Epithelial cell of esophagus (primary cell): ENCODE data around the gene TMEM50B.

Source experiments
- DNase-seq: peaks from one replicate; pipeline ENCODE4 v3.0.0; 2010; ENCODE audit warnings: low read depth
- H3K4me3 ChIP-seq: 2 replicates; pipeline ENCODE4 v1.5.1; 2011; ENCODE audit warnings: mild to moderate bottlenecking, low read length, control low read depth
- TF ChIP-seq, protein P1 (sequence below): IDR thresholded peaks from 2 replicates; pipeline ENCODE4 v1.5.1; 2011; ENCODE audit warnings: low read depth, mild to moderate bottlenecking, low read length, control low read depth, inconsistent platforms; ENCODE audit not compliant: insufficient read depth; ENCODE audit errors: missing control alignments

The TMEM50B gene

DNA sequence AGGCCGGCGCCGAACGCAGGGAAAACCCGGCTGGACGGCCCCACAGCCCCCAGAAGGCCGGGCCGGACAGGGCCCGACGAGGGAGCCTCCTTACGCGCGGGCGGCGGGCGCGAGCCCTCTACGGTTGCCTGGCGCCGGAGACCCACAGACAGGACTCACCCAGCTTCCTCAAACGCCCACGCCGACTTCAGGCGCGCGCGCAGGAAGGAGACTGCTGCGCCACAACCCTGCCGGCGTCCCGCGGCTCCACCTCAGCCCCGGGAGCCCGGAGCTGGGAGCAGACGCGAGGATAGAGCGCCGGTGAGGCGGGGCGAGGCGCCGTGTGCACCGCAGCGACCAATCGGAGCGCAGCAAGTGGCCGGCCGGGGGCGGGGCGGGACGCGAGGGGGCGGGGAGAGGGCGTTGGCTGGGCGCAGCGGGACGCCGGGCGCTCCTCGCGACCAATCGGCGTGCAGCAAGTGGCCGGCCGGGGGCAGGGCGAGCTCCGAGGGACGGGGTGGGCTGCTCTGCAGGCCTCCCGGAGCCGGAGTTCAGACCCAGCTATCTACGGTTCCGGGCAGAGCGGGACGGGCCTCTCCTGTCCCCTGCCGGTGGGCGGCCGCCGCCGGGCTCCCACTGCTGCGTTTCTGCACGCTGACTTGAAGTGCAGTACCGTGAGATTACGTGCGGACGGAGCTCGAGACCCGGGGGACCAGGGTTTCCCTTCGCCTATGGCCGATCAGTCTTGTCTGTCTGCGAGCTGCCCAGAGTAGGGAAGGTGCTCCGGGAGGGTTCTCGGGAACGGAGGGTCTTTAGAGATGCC is at the start of gene TMEM50B:
Gene TMEM50B (minus strand): TSS at position 296 of the 802 bp plus-strand sequence. CDS start 11,089 bp downstream, outside the sequence.
- H3K4me3 ChIP-seq: peak within 1 kb of the TSS; percentile 81
- TF ChIP-seq, protein P1, sequence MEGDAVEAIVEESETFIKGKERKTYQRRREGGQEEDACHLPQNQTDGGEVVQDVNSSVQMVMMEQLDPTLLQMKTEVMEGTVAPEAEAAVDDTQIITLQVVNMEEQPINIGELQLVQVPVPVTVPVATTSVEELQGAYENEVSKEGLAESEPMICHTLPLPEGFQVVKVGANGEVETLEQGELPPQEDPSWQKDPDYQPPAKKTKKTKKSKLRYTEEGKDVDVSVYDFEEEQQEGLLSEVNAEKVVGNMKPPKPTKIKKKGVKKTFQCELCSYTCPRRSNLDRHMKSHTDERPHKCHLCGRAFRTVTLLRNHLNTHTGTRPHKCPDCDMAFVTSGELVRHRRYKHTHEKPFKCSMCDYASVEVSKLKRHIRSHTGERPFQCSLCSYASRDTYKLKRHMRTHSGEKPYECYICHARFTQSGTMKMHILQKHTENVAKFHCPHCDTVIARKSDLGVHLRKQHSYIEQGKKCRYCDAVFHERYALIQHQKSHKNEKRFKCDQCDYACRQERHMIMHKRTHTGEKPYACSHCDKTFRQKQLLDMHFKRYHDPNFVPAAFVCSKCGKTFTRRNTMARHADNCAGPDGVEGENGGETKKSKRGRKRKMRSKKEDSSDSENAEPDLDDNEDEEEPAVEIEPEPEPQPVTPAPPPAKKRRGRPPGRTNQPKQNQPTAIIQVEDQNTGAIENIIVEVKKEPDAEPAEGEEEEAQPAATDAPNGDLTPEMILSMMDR: peak; percentile 8
- DNase-seq: peak; percentile 99

DNA sequence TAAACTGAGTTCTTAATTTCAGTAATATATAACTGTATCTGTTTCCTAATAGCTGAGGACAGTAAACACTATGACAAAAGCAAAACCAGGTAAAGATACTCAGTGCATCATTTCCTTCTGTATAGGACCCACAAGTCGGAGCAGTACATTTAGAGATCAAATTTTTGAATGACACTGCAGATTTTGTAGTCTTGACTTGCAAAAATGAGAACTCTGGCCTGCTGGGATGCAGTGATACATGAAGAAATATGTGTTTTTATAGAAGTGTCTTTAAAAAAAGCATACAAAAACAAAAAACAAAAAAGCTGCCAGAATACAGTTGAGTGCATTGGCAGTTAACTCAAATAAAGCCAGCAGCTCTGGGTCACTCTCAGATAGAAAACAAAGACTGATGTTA is 43.2 kb upstream of the TMEM50B start:
- DNase-seq: no peak
- TF ChIP-seq, protein P1: no peak
- H3K4me3 ChIP-seq: no peak overlapping the region

DNA sequence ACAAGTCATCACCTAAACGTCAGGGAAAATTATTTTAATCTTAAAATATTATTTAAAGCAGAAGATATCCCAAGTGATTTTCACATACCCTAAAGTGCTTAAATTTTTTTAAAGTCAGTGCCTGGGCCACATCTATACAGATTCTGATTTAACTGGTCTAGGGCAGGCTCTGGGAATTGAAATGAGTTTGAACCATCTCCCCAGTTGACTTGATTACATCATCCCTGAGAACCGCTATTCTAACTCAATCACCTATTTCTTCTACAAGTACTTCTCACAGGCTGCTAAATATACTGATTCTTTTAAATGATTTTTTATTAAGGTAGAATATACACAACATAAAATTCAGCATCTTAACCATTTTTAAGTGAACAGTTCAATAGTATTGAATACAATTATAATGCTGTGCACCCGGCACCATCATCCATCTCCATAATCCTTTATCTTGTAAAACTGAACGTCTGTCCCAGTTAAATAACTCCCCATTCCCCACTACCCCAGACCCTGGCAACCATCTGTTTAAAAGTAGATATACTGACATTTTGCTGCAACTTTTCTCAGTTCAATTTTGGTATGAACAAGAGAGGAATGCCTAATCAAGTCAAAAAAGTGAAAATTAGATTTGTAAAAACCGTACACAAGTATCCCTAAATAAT is 42.7 kb upstream of the TMEM50B start:
- H3K4me3 ChIP-seq: no peak overlapping the region
- no peak for DNase-seq
- TF ChIP-seq, protein P1: no peak

DNA sequence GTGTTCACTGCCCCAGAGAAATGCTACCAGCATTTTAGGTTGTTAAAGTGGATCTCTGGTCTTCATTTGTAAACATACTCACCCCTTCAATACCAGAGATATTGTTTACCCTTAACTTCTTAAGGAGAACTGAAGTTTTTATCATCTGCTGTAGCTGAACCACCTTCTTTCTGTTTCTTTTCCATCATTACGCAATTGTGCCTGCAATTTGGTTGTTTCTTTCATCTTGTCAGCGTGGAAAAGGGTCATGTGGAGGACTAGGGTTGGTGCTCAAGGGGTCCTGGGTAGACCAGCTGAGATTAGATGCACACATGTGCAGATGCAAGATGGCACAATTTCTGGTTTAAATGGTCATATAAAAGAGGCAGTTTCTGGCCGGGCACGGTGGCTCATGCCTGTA is 39.1 kb upstream of the TMEM50B start:
- H3K4me3 ChIP-seq: no peak overlapping the region
- no peak for DNase-seq
- TF ChIP-seq, protein P1: no peak

DNA sequence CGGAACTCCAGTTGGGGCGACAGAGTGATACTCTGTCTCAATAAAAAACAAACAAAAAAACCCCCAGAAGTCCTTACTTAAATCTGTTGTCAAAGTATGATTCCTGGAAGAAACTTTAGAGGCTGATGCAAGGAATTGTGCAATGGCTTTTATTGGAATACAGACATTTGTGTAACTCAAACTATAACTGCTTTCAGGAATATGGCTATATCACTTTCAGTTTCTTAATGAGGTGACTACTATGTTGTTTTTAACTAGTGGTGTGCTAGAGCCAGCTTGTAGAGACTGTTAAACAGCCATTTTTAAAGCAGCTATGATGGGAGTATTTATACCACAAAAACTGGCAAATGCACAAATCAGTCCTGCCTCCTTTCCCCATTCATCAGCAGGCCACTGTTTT is 34.5 kb upstream of the TMEM50B start:
- TF ChIP-seq, protein P1: no peak
- DNase-seq: no peak
- no peak overlapping the region for H3K4me3 ChIP-seq

DNA sequence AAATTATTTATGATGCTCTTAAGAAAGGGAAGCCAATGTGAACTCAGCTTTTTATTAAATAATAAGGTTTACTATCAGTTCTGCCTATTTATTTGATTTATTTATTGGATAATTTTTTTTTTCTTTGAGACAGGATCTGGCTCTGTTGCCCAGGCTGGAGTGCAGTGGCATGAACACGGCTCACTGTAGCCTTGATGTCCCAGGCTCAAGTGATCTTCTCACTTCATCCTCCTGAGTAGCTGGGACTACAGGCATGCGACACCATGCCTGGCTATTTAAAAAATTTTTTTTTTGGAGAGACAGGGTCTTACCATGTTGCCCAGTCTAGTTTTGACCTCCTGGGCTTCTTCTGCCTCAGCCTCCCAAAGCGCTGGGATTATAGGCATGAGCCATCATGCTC is 32.7 kb upstream of the TMEM50B start:
- no peak overlapping the region for H3K4me3 ChIP-seq
- no peak for DNase-seq
- TF ChIP-seq, protein P1: no peak
